Activated naive CD8-positive, alpha-beta T cell treated with anti-CD3 and anti-CD28 coated beads, Interleukin-2, amount 50 U/mL, for 24 hours (primary cell): ENCODE measurements around the gene HYAL1.

Source experiments
- ATAC-seq: fragments of 150-1000 bp; cut with Tn5 transposase; one replicate; pipeline ENCODE4 v1.10.0; 2021
- DNase-seq: peaks from one replicate; pipeline ENCODE4 v3.0.0; 2021
- H3K27ac Mint-ChIP-seq: one replicate; pipeline ENCODE4 v1.8.0; 2021; ENCODE audit warnings: mild to moderate bottlenecking, mixed read lengths
- H3K27me3 Mint-ChIP-seq: one replicate; pipeline ENCODE4 v1.8.0; 2021; ENCODE audit warnings: mixed read lengths
- H3K36me3 Mint-ChIP-seq: one replicate; pipeline ENCODE4 v1.8.0; 2021; ENCODE audit warnings: low read depth, mixed read lengths
- H3K4me1 Mint-ChIP-seq: one replicate; pipeline ENCODE4 v1.8.0; 2021; ENCODE audit warnings: mixed read lengths
- H3K4me3 Mint-ChIP-seq: one replicate; pipeline ENCODE4 v1.8.0; 2021; ENCODE audit warnings: mild to moderate bottlenecking, moderate library complexity, mixed read lengths
- H3K9me3 Mint-ChIP-seq: one replicate; pipeline ENCODE4 v1.8.0; 2021; ENCODE audit warnings: mixed read lengths

HYAL1 gene

GRCh38 chr3:50340147-50340447, 36.7 kb upstream of the HYAL1 start:
- no peak for DNase-seq
- Mint-ChIP-seq H3K36me3 (peaks cover 35% of the 10 kb centered on the region), H3K27me3 (no peaks in the 10 kb centered on the region), H3K4me3 (peak overlapping the region; percentile 98), H3K9me3 (no peaks in the 10 kb centered on the region), H3K27ac (peak overlapping the region; percentile 98), H3K4me1 (peaks cover 47% of the 10 kb centered on the region)
- no peak for ATAC-seq

GRCh38 chr3:50339485-50340146, 36.2 kb upstream of the HYAL1 start:
- DNase-seq (no peak), ATAC-seq (no peak)
- Mint-ChIP-seq H3K4me1 (peaks cover 52% of the 10 kb centered on the region), H3K36me3 (peaks cover 37% of the 10 kb centered on the region), H3K4me3 (peak overlapping the region; percentile 98), H3K27me3 (no peaks in the 10 kb centered on the region), H3K27ac (peak overlapping the region; percentile 98), H3K9me3 (no peaks in the 10 kb centered on the region)

GRCh38 chr3:50338965-50339364, 35.6 kb upstream of the HYAL1 start:
- Mint-ChIP-seq H3K9me3 (no peaks in the 10 kb centered on the region), H3K27me3 (no peaks in the 10 kb centered on the region), H3K4me3 (peak overlapping the region; percentile 98), H3K27ac (peak overlapping the region; percentile 98), H3K4me1 (peaks cover 58% of the 10 kb centered on the region), H3K36me3 (peaks cover 44% of the 10 kb centered on the region)
- ATAC-seq, result no peak
- no peak for DNase-seq

- H3K9me3 Mint-ChIP-seq, result no peaks in the 10 kb centered on the region
- peak overlapping the region; percentile 98 for H3K4me3 Mint-ChIP-seq
- peaks cover 54% of the 10 kb centered on the region for H3K36me3 Mint-ChIP-seq
- DNase-seq, result peak; percentile 98
- peak; percentile 70 for ATAC-seq
- peak overlapping the region; percentile 98 for H3K27ac Mint-ChIP-seq
- no peaks in the 10 kb centered on the region for H3K27me3 Mint-ChIP-seq
- H3K4me1 Mint-ChIP-seq, result peaks cover 64% of the 10 kb centered on the region
These were observed 33.9 kb upstream of the HYAL1 start for GRCh38 chr3:50337175-50337861.

- H3K27me3 Mint-ChIP-seq, result no peaks in the 10 kb centered on the region
- peak overlapping the region; percentile 98 for H3K27ac Mint-ChIP-seq
- peaks cover 56% of the 10 kb centered on the region for H3K36me3 Mint-ChIP-seq
- peak overlapping the region; percentile 98 for H3K4me3 Mint-ChIP-seq
- no peaks in the 10 kb centered on the region for H3K9me3 Mint-ChIP-seq
- DNase-seq (no peak), ATAC-seq (peak; percentile 21)
- peaks cover 60% of the 10 kb centered on the region for H3K4me1 Mint-ChIP-seq
These were observed 33.2 kb upstream of the HYAL1 start for GRCh38 chr3:50336452-50337174.

GRCh38 chr3:50334339-50335075, 31.1 kb upstream of the HYAL1 start:
- H3K27me3 Mint-ChIP-seq, result no peaks in the 10 kb centered on the region
- H3K9me3 Mint-ChIP-seq, result no peaks in the 10 kb centered on the region
- peaks cover 66% of the 10 kb centered on the region for H3K36me3 Mint-ChIP-seq
- peak overlapping the region; percentile 98 for H3K27ac Mint-ChIP-seq
- H3K4me1 Mint-ChIP-seq, result peaks cover 47% of the 10 kb centered on the region
- no peak for ATAC-seq
- no peak for DNase-seq
- H3K4me3 Mint-ChIP-seq, result peak overlapping the region; percentile 60

- no peak for ATAC-seq
- H3K36me3 Mint-ChIP-seq, result peaks cover 61% of the 10 kb centered on the region
- DNase-seq, result no peak
- H3K27me3 Mint-ChIP-seq, result no peaks in the 10 kb centered on the region
- H3K27ac Mint-ChIP-seq, result peak overlapping the region; percentile 98
- peak overlapping the region; percentile 60 for H3K4me3 Mint-ChIP-seq
- H3K9me3 Mint-ChIP-seq, result no peaks in the 10 kb centered on the region
- H3K4me1 Mint-ChIP-seq, result peaks cover 41% of the 10 kb centered on the region
These were observed 30.5 kb upstream of the HYAL1 start for GRCh38 chr3:50333744-50334328.

- peaks cover 50% of the 10 kb centered on the region for H3K36me3 Mint-ChIP-seq
- no peaks in the 10 kb centered on the region for H3K27me3 Mint-ChIP-seq
- no peak for ATAC-seq
- no peak for DNase-seq
- no peaks in the 10 kb centered on the region for H3K9me3 Mint-ChIP-seq
- peaks cover 46% of the 10 kb centered on the region for H3K4me1 Mint-ChIP-seq
- H3K27ac Mint-ChIP-seq, result no peak overlapping the region
- no peak overlapping the region for H3K4me3 Mint-ChIP-seq
These were observed 28.1 kb upstream of the HYAL1 start for GRCh38 chr3:50331364-50331907.

- no peak for DNase-seq
- Mint-ChIP-seq H3K9me3 (no peaks in the 10 kb centered on the region), H3K4me3 (no peak overlapping the region), H3K27ac (no peak overlapping the region), H3K27me3 (no peaks in the 10 kb centered on the region), H3K36me3 (peaks cover 38% of the 10 kb centered on the region), H3K4me1 (peaks cover 38% of the 10 kb centered on the region)
- no peak for ATAC-seq
These were observed 27.0 kb upstream of the HYAL1 start for GRCh38 chr3:50330330-50330729.

- ATAC-seq, result peak; percentile 89
- Mint-ChIP-seq H3K4me3 (peak within 1 kb of the TSS; percentile 87), H3K9me3 (no peaks in the 10 kb centered on the region), H3K27me3 (no peaks in the 10 kb centered on the region), H3K27ac (peak within 1 kb of the TSS; percentile 89), H3K36me3 (peaks cover 20% of the 10 kb centered on the region), H3K4me1 (peaks cover 19% of the 10 kb centered on the region)
- peak; percentile 95 for DNase-seq
These were observed 24.7 kb upstream of the HYAL1 start, which contains the start of gene TUSC2 for GRCh38 chr3:50327943-50328691. TSS of gene TUSC2 (minus strand) at chr3:50328223. CDS start at chr3:50328099, 124 bp downstream.

GRCh38 chr3:50327129-50327528, 23.8 kb upstream of the HYAL1 start:
- H3K27ac Mint-ChIP-seq, result peak overlapping the region; percentile 69
- DNase-seq (no peak), ATAC-seq (no peak)
- H3K27me3 Mint-ChIP-seq, result no peaks in the 10 kb centered on the region
- H3K4me1 Mint-ChIP-seq, result peaks cover 19% of the 10 kb centered on the region
- peak overlapping the region; percentile 87 for H3K4me3 Mint-ChIP-seq
- H3K36me3 Mint-ChIP-seq, result peaks cover 15% of the 10 kb centered on the region
- no peaks in the 10 kb centered on the region for H3K9me3 Mint-ChIP-seq

- DNase-seq (no peak), ATAC-seq (no peak)
- Mint-ChIP-seq H3K27ac (no peak overlapping the region), H3K27me3 (no peaks in the 10 kb centered on the region), H3K4me1 (peaks cover 19% of the 10 kb centered on the region), H3K4me3 (peak overlapping the region; percentile 38), H3K36me3 (peaks cover 12% of the 10 kb centered on the region), H3K9me3 (no peaks in the 10 kb centered on the region)
These were observed 22.8 kb upstream of the HYAL1 start for GRCh38 chr3:50326182-50326541.

GRCh38 chr3:50325497-50326181, 22.3 kb upstream of the HYAL1 start:
- peaks cover 20% of the 10 kb centered on the region for H3K4me1 Mint-ChIP-seq
- DNase-seq (no peak), ATAC-seq (no peak)
- no peak overlapping the region for H3K27ac Mint-ChIP-seq
- no peaks in the 10 kb centered on the region for H3K9me3 Mint-ChIP-seq
- no peak overlapping the region for H3K4me3 Mint-ChIP-seq
- H3K27me3 Mint-ChIP-seq, result no peaks in the 10 kb centered on the region
- H3K36me3 Mint-ChIP-seq, result peaks cover 9% of the 10 kb centered on the region
